Activated T-helper 1 cell treated with anti-CD3 and anti-CD28 coated beads, Interleukin-12 subunit alpha, Interleukin-12 subunit beta, Interleukin-2, Interleukin-4 antibody, amounts not matched to agents 30 ng/mL and 10 ng/mL and 1 ng/mL, durations not matched to agents 14 hours and 24 hours and 36 hours (primary cell): Measurements from ENCODE around the gene JAZF1. TPM values are rescaled to one million over a fixed set of nuclear protein-coding genes. Genes with fewer than 3 reads are reported as not detected.

ENCODE experiments used
- DNase-seq: peaks from one replicate; pipeline ENCODE4 v3.0.0; 2021; ENCODE audit warnings: low spot score
- H3K27ac Mint-ChIP-seq: one replicate; pipeline ENCODE4 v1.8.0; 2021; ENCODE audit warnings: mild to moderate bottlenecking, mixed read lengths
- H3K27me3 Mint-ChIP-seq: one replicate; pipeline ENCODE4 v1.8.0; 2022; ENCODE audit warnings: mild to moderate bottlenecking, moderate library complexity, mixed read lengths; ENCODE audit not compliant: insufficient read depth
- H3K36me3 Mint-ChIP-seq: one replicate; pipeline ENCODE4 v1.8.0; 2021; ENCODE audit warnings: low read depth, mixed read lengths
- H3K4me1 Mint-ChIP-seq: one replicate; pipeline ENCODE4 v1.8.0; 2021; ENCODE audit warnings: low read depth, mixed read lengths
- H3K4me3 Mint-ChIP-seq: one replicate; pipeline ENCODE4 v1.8.0; 2021; ENCODE audit warnings: mild to moderate bottlenecking, moderate library complexity, mixed read lengths
- H3K9me3 Mint-ChIP-seq: one replicate; pipeline ENCODE4 v1.8.0; 2021; ENCODE audit warnings: mixed read lengths
- intact Hi-C: fragments of 100-400 bp; cut with micrococcal nuclease; formaldehyde crosslinking; loops from one replicate; pipeline ENCODE4 v1.15.1; 2024
- total RNA-seq: library from RNA; stranded (reverse); gene quantifications from 2 replicates; pipeline ENCODE4 v1.2.3, GENCODE V29; 2022

Gene JAZF1
- total RNA-seq, 1 donor from 2014 or later = 9.8 TPM

DNA sequence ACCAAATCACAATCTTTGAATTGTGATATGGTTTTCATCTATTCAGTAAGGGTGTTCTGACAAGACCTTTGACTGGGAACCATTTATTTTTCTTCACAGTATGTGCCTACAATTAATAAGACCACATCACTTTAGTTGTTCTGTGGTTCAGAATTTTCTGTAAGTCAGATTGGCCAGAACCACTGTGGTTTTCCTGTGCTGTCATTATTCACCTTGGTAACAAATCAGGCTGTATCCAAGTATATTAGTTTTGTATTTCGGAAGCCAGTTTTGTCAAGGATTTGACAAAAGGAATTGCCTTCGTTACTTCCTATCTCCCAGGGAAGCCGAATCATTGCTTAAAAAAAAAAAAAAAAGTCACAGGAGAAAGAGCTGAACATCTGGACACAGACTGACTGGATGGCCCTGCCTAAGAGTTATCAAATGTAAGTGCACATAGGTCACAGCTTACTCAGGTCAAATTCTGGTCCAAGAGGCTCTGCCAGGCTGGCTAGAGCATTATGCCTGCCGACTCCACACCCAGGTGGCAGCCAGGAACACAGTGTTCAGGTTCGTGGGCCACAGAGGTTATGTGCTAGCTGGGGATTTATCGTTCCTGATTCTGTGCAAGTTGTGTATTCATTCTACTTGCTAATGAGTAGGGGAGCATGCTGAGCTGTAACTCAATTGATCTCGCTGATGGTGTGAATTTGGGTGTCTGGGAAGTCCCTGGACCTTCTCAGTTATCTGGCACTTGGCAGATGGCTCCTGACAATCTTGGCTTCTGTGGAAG, 175.3 kb downstream of the JAZF1 start:
- Mint-ChIP-seq H3K36me3 (no peaks in the 10 kb centered on the region), H3K9me3 (no peaks in the 10 kb centered on the region), H3K4me3 (no peak overlapping the region), H3K4me1 (peaks cover 9% of the 10 kb centered on the region), H3K27me3 (peaks cover 10% of the 10 kb centered on the region), H3K27ac (no peak overlapping the region)
- DNase-seq = no peak
- intact Hi-C loops = no loop called here

DNA sequence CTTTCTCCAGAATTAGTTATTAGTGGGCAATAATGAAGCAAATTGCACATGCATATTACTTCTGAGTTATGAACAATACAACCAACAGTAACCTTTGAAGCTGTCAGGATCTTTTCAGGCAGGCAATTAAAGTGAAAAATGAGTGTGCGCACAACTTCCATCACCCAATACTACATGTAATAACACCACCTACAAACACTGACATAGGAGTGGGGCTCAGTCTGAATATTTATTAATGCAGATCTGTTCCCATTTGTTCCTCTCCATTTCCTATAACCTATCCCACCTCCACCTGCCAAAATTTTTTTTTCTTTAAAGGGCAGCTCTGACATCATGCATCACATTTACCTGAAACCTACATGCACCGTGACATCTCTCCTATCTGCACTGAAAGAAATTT, 177.2 kb downstream of the JAZF1 start:
- no peak overlapping the region for H3K4me3 Mint-ChIP-seq
- peaks cover under 1% of the 10 kb centered on the region for H3K27me3 Mint-ChIP-seq
- no peak overlapping the region for H3K27ac Mint-ChIP-seq
- H3K9me3 Mint-ChIP-seq = no peaks in the 10 kb centered on the region
- intact Hi-C loops = no loop called here
- H3K36me3 Mint-ChIP-seq = no peaks in the 10 kb centered on the region
- peaks cover 9% of the 10 kb centered on the region for H3K4me1 Mint-ChIP-seq
- DNase-seq = no peak

DNA sequence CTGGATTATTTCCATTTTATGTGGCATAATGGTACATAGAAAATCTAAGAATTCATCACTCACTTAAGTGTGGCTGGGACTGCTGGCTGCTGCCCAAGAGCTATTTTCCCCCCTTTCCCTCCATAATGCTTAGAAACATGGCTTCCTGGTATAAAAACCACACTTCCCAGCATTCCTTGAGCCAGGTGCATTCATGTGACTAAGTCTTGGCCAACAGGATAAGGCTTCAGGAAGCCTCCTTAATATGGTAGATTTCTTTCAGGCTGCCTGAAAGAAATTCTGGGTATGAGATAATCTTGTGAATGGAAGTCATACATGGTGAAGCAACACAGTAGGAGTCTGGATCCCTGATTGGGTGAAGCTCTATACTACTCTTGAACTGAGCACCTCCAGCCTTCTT, 178.0 kb downstream of the JAZF1 start:
- peaks cover 2% of the 10 kb centered on the region for H3K27me3 Mint-ChIP-seq
- H3K9me3 Mint-ChIP-seq = no peaks in the 10 kb centered on the region
- no peak for DNase-seq
- no peaks in the 10 kb centered on the region for H3K36me3 Mint-ChIP-seq
- intact Hi-C loops = no loop called here
- H3K4me1 Mint-ChIP-seq = peaks cover 9% of the 10 kb centered on the region
- no peak overlapping the region for H3K27ac Mint-ChIP-seq
- no peak overlapping the region for H3K4me3 Mint-ChIP-seq

DNA sequence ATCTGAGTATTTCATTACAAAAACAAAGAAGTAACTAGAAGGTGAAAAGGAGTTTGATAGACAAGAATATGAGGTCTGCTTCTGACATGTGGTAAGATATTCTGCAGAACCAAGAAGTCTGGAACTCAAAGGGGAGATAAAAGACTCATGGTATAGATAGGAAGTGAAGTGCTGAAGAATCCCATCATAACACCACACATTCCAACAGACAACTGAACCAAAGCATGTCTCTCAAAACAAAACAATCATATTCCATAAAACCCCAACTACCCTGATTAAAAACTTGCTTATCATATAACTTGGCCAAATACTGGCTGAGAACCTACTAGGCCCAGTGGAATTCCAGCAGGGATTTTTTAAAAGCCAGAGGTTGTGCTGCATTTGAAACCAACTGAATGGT, 178.7 kb downstream of the JAZF1 start:
- Mint-ChIP-seq H3K4me1 (peaks cover 9% of the 10 kb centered on the region), H3K27me3 (peaks cover 2% of the 10 kb centered on the region), H3K27ac (no peak overlapping the region), H3K36me3 (no peaks in the 10 kb centered on the region), H3K9me3 (no peaks in the 10 kb centered on the region), H3K4me3 (no peak overlapping the region)
- intact Hi-C loops = no loop called here
- DNase-seq = no peak

DNA sequence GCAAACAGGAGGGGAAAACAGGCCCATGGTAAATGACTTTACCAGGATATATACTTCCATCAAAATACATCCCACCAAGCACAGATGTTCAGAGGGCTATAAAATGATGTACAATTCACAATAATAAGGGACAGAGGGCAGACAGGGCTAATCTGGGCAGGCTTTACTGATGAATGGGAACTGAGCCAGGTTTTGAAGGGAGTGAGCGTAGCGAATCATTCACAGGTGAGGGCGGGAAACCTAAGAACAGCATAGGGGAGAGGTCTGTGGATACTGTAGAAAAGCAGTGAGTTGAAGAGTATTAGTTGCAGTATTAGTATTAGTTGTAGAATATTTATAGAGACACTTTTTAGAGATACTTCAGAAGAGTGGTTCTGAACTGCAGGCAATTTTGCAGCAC, 180.8 kb downstream of the JAZF1 start:
- Mint-ChIP-seq H3K27me3 (peaks cover 2% of the 10 kb centered on the region), H3K9me3 (no peaks in the 10 kb centered on the region), H3K4me1 (no peaks in the 10 kb centered on the region), H3K4me3 (no peak overlapping the region), H3K36me3 (no peaks in the 10 kb centered on the region), H3K27ac (no peak overlapping the region)
- intact Hi-C loops = no loop called here
- DNase-seq = no peak

DNA sequence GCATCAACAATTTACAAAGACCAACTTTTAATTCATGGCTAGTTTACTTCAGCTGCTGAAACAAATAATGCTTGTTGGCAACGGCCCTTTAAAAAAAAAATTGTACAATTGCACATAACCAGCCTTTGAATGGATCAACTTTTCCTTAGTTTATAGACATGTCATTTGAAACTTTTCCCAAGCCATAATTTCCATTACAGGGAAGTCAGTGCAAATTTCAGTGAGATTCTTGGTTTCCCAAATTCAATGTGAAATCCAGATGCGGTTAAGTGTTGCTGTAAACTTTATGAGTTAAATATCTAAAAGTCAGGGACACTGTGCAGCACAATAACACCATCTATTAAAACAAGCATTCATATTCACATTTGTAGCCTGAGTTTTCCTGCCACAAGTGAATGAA, 182.2 kb downstream of the JAZF1 start:
- intact Hi-C loops = no loop called here
- H3K9me3 Mint-ChIP-seq = no peaks in the 10 kb centered on the region
- no peak for DNase-seq
- no peak overlapping the region for H3K27ac Mint-ChIP-seq
- H3K4me1 Mint-ChIP-seq = no peaks in the 10 kb centered on the region
- no peaks in the 10 kb centered on the region for H3K36me3 Mint-ChIP-seq
- no peak overlapping the region for H3K4me3 Mint-ChIP-seq
- H3K27me3 Mint-ChIP-seq = peaks cover 2% of the 10 kb centered on the region

DNA sequence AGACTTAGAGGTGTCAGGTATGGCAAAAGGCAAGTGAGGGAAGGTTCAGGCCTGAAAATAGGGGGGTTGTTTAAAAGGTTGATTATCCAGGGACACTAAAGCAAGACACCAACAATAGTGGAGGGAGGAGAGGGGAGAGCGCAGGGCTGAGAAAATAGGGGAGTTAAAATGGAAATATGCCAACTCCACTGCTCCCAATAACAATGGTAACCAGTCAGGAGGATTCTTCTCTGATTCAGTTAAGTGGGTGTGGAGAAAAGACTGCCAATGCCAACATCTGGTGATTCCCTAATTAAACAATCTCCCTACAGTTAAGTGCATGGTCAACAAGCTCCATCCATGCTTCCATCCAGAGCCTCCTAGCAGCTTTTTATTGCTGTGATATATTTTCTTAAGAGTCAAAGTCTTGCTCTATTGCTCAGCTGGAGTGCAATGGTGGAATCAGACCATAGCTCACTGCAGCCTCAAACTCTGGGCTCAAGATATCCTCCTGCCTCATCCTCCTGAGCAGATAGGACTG, 183.3 kb downstream of the JAZF1 start:
- Mint-ChIP-seq H3K4me3 (no peak overlapping the region), H3K4me1 (no peaks in the 10 kb centered on the region), H3K27ac (no peak overlapping the region), H3K27me3 (peaks cover 2% of the 10 kb centered on the region), H3K36me3 (no peaks in the 10 kb centered on the region), H3K9me3 (no peaks in the 10 kb centered on the region)
- DNase-seq = no peak
- intact Hi-C loops = no loop called here

DNA sequence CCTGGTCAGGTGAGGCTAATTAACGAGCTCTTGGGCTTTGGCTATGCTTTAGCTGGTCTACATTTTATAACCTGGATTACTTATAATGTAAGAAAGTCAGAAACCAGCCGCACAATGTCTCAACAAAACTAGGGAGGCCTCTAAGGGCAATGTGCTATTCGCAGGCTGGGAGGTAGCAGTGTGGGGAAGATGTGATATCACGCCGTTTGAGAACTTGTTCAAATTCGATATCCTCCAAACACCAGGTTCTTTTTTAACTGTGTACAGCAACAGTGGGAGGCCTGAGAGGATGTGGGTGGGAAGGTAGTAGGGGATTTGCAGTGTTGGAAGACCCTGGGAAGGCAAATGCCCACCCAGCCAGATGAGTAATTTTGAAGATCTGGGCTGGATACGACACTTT, 184.5 kb downstream of the JAZF1 start:
- intact Hi-C loops = no loop called here
- Mint-ChIP-seq H3K27me3 (peaks cover 2% of the 10 kb centered on the region), H3K4me1 (peaks cover 1% of the 10 kb centered on the region), H3K9me3 (no peaks in the 10 kb centered on the region), H3K36me3 (no peaks in the 10 kb centered on the region), H3K27ac (no peak overlapping the region), H3K4me3 (no peak overlapping the region)
- DNase-seq = no peak

DNA sequence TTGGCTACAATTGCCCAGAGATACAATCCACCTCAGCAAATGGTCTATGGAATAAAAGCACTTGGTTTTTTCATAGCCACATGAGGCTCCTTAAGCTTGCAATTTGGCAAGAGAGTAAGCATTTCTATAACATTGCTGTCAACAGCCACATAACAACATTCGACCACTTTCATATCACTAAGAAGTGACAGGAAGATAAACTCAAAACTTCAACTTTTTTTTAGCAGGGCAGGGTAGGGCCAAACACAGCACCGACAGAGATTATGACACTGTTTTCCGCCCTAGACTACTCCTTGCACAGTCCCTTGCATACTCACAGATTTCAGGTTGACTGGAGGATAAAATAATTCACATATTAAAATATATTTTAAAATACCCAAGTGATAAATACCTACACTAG, 185.4 kb downstream of the JAZF1 start:
- DNase-seq = no peak
- intact Hi-C loops = no loop called here
- no peaks in the 10 kb centered on the region for H3K36me3 Mint-ChIP-seq
- no peak overlapping the region for H3K27ac Mint-ChIP-seq
- H3K4me3 Mint-ChIP-seq = no peak overlapping the region
- peaks cover 2% of the 10 kb centered on the region for H3K27me3 Mint-ChIP-seq
- H3K9me3 Mint-ChIP-seq = no peaks in the 10 kb centered on the region
- peaks cover 5% of the 10 kb centered on the region for H3K4me1 Mint-ChIP-seq

DNA sequence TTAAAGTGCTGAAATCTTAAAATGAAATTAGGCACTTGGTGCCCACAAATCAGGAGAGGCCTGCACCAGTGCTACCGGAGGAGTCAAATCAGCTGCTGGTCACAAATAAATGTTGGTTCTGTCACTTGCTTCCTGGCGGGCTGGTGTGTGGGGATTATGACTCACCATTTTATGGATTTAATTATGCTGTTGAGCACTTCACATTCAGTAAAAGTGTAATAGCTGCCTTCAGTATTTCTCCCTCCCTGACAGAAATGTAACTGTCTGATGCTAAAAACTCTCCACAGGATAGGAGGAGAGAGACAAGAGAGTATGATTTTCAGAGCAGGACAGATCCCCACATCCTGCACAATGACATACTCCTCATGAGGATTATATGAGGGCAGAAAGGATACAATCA, 186.0 kb downstream of the JAZF1 start:
- peaks cover 2% of the 10 kb centered on the region for H3K27me3 Mint-ChIP-seq
- H3K4me1 Mint-ChIP-seq = peaks cover 5% of the 10 kb centered on the region
- DNase-seq = no peak
- no peaks in the 10 kb centered on the region for H3K36me3 Mint-ChIP-seq
- intact Hi-C loops = no loop called here
- H3K27ac Mint-ChIP-seq = no peak overlapping the region
- H3K9me3 Mint-ChIP-seq = no peaks in the 10 kb centered on the region
- H3K4me3 Mint-ChIP-seq = no peak overlapping the region

DNA sequence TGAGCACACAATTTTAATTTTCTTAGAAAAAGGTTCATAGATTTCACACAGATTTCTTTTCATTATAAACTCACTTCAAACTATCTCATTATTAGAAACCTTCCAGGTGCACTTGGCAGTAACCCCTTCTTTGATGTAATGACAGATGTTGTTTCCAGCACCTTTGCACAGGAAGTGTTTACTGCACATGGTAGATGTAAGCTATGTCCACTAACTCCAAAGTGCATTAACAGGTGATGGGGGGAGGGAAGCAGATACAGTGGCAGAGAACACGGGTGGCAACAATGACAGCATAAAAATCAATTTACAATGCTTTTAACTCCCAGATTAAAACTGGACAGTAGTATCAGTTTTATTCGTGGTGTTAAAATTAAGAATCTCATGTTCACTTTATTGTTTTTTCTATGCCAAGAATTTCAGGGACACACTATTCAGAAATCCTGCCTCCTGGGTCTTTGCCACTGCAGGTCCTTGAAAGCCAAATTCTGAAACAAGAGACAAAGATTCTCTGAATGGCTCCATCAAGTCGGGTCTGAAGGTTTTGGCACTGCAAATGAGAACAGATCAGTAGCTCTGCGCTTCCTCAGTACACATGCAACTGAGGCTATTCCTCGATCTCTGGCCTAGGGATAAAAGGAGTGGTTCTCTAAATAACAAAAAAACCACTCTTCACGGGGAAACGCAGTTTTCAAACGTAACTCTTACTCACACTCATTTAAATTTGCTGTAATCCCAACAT, 187.7 kb downstream of the JAZF1 start:
- peaks cover 5% of the 10 kb centered on the region for H3K4me1 Mint-ChIP-seq

DNA sequence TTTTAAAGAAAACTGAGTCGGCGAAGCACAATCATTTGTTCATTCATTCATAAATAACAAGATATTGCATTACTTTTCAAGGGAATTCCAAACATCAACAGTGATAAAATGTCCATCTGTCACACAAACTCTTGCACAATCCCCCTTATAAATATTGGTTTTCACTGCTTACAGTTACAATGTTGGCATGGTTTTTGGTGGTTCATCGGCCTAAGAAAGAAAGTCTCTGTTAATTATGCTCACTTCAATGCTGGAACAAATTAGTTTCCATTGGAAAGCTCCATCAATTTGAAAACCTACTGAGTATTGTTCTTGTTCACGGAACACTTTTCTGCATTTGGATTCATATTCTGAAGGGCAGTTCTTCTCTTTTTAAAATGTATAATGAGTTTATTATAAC, 188.5 kb downstream of the JAZF1 start:
- peaks cover 5% of the 10 kb centered on the region for H3K4me1 Mint-ChIP-seq
- H3K4me3 Mint-ChIP-seq = no peak overlapping the region
- H3K27ac Mint-ChIP-seq = no peak overlapping the region
- H3K36me3 Mint-ChIP-seq = peaks cover 3% of the 10 kb centered on the region
- H3K27me3 Mint-ChIP-seq = no peaks in the 10 kb centered on the region
- no peak for DNase-seq
- peaks cover 8% of the 10 kb centered on the region for H3K9me3 Mint-ChIP-seq
- intact Hi-C loops = no loop called here

More for the DNA sequence above, 187.7 kb downstream of the JAZF1 start:
- peaks cover 3% of the 10 kb centered on the region for H3K36me3 Mint-ChIP-seq
- peaks cover 2% of the 10 kb centered on the region for H3K27me3 Mint-ChIP-seq
- DNase-seq = no peak
- intact Hi-C loops = no loop called here
- no peak overlapping the region for H3K4me3 Mint-ChIP-seq
- H3K27ac Mint-ChIP-seq = no peak overlapping the region
- H3K9me3 Mint-ChIP-seq = peaks cover 6% of the 10 kb centered on the region

DNA sequence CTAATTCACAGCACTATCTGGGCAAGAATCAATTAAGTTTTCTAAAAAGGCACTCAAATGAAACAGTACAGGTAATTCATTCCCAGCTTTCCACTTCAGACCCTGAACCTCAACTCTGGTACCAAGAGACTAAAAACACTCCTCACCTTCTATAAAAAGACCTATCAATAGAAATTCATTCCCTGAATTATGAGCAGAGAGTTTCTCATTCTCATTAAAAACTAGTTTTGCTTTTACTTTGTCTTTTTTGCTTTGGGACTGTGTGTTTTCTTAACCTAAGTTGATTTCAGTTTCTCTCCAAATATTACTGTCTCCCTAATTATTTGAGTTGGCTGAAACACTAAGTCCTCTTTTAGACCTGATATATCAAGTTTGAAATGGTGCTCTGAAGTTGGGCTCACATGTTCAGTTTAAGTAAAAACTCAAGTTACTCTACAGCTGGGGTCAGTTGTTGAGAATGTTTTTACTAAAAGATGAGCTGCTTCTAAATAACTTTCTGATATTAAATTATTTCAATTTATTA, 189.5 kb downstream of the JAZF1 start:
- no peaks in the 10 kb centered on the region for H3K27me3 Mint-ChIP-seq
- H3K36me3 Mint-ChIP-seq = peaks cover 3% of the 10 kb centered on the region
- no peak overlapping the region for H3K4me3 Mint-ChIP-seq
- DNase-seq = no peak
- H3K9me3 Mint-ChIP-seq = peaks cover 8% of the 10 kb centered on the region
- no peak overlapping the region for H3K27ac Mint-ChIP-seq
- intact Hi-C loops = no loop called here
- H3K4me1 Mint-ChIP-seq = peaks cover 5% of the 10 kb centered on the region
